Measurements from ENCODE around the gene MDK. TPM values are rescaled to one million over a fixed set of nuclear protein-coding genes. Genes with fewer than 3 reads are reported as not detected.

The MDK gene
- total RNA-seq, 6 experiments from 2014 or later = 0.35 to 6.4 (median 4.2) TPM

GRCh38 chr11:46421257-46421880 lies 39.9 kb downstream of the MDK start:
- Histone ChIP-seq H3K27ac (no peak overlapping the region), H3K9me3 (no peaks in the 10 kb centered on the region), H3K4me3 (no peak overlapping the region), H3K36me3 (peaks cover 0 to 14% (median 2%) of the 10 kb centered on the region in 4 donors), H3K27me3 (no peaks in the 10 kb centered on the region), H3K4me1 (no peaks in the 10 kb centered on the region)
- intact Hi-C loops (cut with DNase I) = no loop called here
- ATAC-seq (no peak), DNase-seq (no peak)
- no peak for TF ChIP-seq POLR2A (IDR thresholded peaks at IDR 0.05)
- TF ChIP-seq, protein P1, sequence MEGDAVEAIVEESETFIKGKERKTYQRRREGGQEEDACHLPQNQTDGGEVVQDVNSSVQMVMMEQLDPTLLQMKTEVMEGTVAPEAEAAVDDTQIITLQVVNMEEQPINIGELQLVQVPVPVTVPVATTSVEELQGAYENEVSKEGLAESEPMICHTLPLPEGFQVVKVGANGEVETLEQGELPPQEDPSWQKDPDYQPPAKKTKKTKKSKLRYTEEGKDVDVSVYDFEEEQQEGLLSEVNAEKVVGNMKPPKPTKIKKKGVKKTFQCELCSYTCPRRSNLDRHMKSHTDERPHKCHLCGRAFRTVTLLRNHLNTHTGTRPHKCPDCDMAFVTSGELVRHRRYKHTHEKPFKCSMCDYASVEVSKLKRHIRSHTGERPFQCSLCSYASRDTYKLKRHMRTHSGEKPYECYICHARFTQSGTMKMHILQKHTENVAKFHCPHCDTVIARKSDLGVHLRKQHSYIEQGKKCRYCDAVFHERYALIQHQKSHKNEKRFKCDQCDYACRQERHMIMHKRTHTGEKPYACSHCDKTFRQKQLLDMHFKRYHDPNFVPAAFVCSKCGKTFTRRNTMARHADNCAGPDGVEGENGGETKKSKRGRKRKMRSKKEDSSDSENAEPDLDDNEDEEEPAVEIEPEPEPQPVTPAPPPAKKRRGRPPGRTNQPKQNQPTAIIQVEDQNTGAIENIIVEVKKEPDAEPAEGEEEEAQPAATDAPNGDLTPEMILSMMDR (IDR thresholded peaks at IDR 0.05) = no peak
- WGBS (ENCODE audit: insufficient coverage, low coverage, low lambda C conversion rate, missing lambda C conversion rate) = 78% methylated on average over 8 of the region's 8 CpGs

- H3K27ac ChIP-seq = no peak overlapping the region
- no peak for DNase-seq
- intact Hi-C loops (cut with DNase I) = no loop called here
- no peaks in the 10 kb centered on the region for H3K27me3 ChIP-seq
- TF ChIP-seq, protein P1 (IDR thresholded peaks at IDR 0.05) = no peak
- TF ChIP-seq POLR2A (IDR thresholded peaks at IDR 0.05) = no peak
- H3K4me1 ChIP-seq = no peaks in the 10 kb centered on the region
- no peak for ATAC-seq
- H3K36me3 ChIP-seq = peaks cover 0 to 3% (median 1%) of the 10 kb centered on the region in 4 donors
- WGBS (ENCODE audit: insufficient coverage, low coverage, low lambda C conversion rate, missing lambda C conversion rate) = 92% methylated on average over 7 of the region's 7 CpGs
- H3K4me3 ChIP-seq = no peak overlapping the region
- no peaks in the 10 kb centered on the region for H3K9me3 ChIP-seq
These were observed 41.1 kb downstream of the MDK start for GRCh38 chr11:46422588-46422987.

DNA sequence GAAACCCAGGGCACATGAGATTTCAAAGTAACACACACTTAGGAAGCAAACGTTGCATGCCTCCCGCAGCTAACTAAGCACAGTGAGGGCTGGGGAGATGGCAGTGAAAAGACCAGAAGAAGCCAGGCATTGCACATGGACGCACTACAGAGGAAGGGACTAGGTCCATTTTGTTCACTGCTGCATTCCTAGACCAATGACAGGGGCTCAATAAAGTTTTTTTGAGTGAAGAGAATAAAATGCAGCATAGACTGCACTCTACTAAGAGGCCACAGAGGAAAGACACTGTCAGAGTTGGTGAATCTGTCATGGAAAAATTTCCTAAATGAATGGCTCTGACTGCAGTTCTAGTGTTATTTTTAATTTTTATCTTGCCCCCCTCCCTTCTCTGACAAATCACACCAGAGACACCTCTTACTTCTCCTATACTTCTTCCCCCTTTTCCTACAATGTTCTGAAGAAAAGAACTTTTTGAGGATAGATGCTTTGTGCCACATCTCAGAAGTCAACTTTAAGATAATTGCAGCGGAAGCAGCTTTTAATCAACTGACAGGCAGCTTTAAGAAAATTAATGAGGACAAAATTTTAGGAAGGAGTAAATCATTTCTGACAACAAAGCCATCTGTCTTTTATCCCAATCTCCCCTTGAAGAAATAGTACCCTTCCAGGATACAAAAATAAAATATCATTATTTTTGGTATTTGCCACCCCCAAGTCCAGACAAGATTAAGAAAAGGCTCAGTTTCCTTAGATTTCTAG lies 44.9 kb downstream of the MDK start:
- TF ChIP-seq, protein P1 (IDR thresholded peaks at IDR 0.05) = no peak
- no peak for TF ChIP-seq POLR2A (IDR thresholded peaks at IDR 0.05)
- no peaks in the 10 kb centered on the region for H3K9me3 ChIP-seq
- no peak overlapping the region for H3K27ac ChIP-seq
- DNase-seq (no peak), ATAC-seq (no peak)
- 89% methylated on average over 4 of the region's 4 CpGs for WGBS (ENCODE audit: insufficient coverage, low coverage, low lambda C conversion rate, missing lambda C conversion rate)
- H3K27me3 ChIP-seq = no peaks in the 10 kb centered on the region
- H3K4me1 ChIP-seq = no peaks in the 10 kb centered on the region
- intact Hi-C loops (cut with DNase I) = no loop called here
- H3K4me3 ChIP-seq = no peak overlapping the region
- H3K36me3 ChIP-seq = peaks cover 0 to 7% (median 2%) of the 10 kb centered on the region in 4 donors

- intact Hi-C loops (cut with DNase I) = no loop called here
- DNase-seq = no peak
- 88% methylated on average over 8 of the region's 9 CpGs for WGBS (ENCODE audit: insufficient coverage, low coverage, low lambda C conversion rate, missing lambda C conversion rate)
- Histone ChIP-seq H3K27me3 (no peaks in the 10 kb centered on the region), H3K4me3 (no peak overlapping the region), H3K4me1 (no peaks in the 10 kb centered on the region), H3K36me3 (peaks cover 0 to 10% (median 2%) of the 10 kb centered on the region in 4 donors), H3K9me3 (no peaks in the 10 kb centered on the region), H3K27ac (no peak overlapping the region)
- ATAC-seq = no peak
- TF ChIP-seq POLR2A (IDR thresholded peaks at IDR 0.05) = no peak
- TF ChIP-seq, protein P1 (IDR thresholded peaks at IDR 0.05) = no peak
These were observed 45.9 kb downstream of the MDK start for GRCh38 chr11:46427364-46427763.

All from right lobe of liver (tissue), 6 donors.